HepG2 (cell line): Measurements from ENCODE around the gene TEDC2. TPM values are rescaled to one million over a fixed set of nuclear protein-coding genes. Genes with fewer than 3 reads are reported as not detected.

Experiments used
- ATF6 ChIP-seq: sonication (generic); formaldehyde crosslinking; conservative IDR thresholded peaks from 2 replicates; pipeline ENCODE4 v1.4.0; 2020; ENCODE audit warnings: missing genetic modification reagents
- CEBPB ChIP-seq: IDR thresholded peaks from 2 replicates; pipeline ENCODE4 v1.6.1; 2011; ENCODE audit warnings: low read depth, low read length, improper control_type of control experiment, borderline replicate concordance
- CHD2 ChIP-seq: IDR thresholded peaks from 2 replicates; pipeline ENCODE4 v1.6.1; 2011; ENCODE audit warnings: low read depth, low read length, improper control_type of control experiment
- ESRRA ChIP-seq: sonication (generic); formaldehyde crosslinking; IDR thresholded peaks from 2 replicates; pipeline ENCODE4 v1.5.1; 2020; ENCODE audit warnings: mild to moderate bottlenecking, low read depth, missing genetic modification reagents
- FOXC1 ChIP-seq: sonication (generic); formaldehyde crosslinking; IDR thresholded peaks from 2 replicates; pipeline ENCODE4 v1.8.0; 2022; ENCODE audit warnings: mild to moderate bottlenecking, missing genetic modification reagents, borderline replicate concordance
- FOXO1 ChIP-seq: sonication (generic); formaldehyde crosslinking; IDR thresholded peaks from 2 replicates; pipeline ENCODE4 v1.4.0; 2020; ENCODE audit warnings: missing genetic modification reagents
- GABPB1 ChIP-seq: IDR thresholded peaks from 2 replicates; pipeline ENCODE4 v1.6.1; 2016; ENCODE audit warnings: mild to moderate bottlenecking, missing genetic modification reagents, moderate library complexity, missing compliant biosample characterization
- HNRNPK ChIP-seq: fragments of 200-400 bp; formaldehyde crosslinking; IDR thresholded peaks from 2 replicates; pipeline ENCODE4 v1.6.1; 2018; ENCODE audit warnings: low read length, low read depth, moderate library complexity, mild to moderate bottlenecking; ENCODE audit not compliant: poor library complexity, severe bottlenecking
- KDM1A ChIP-seq: IDR thresholded peaks from 2 replicates; pipeline ENCODE4 v1.6.1; 2016; ENCODE audit warnings: missing compliant biosample characterization
- KLF13 ChIP-seq: sonication (generic); formaldehyde crosslinking; IDR thresholded peaks from 2 replicates; pipeline ENCODE4 v1.4.0; 2020; ENCODE audit warnings: mild to moderate bottlenecking, missing genetic modification reagents
- KLF16 ChIP-seq, 2 experiments: sonication (generic) in 1 of 2; formaldehyde crosslinking in 1 of 2; IDR thresholded peaks; 2 replicates each; pipeline versions ENCODE4 v1.6.1 to v1.8.0; 2016 to 2023; ENCODE audit warnings: missing genetic modification reagents in 2 of 2, missing compliant biosample characterization in 1 of 2
- PATZ1 ChIP-seq: sonication (generic); formaldehyde crosslinking; IDR thresholded peaks from 2 replicates; pipeline ENCODE4 v1.4.0; 2020; ENCODE audit warnings: missing genetic modification reagents
- PHB2 ChIP-seq: fragments of 450-650 bp; IDR thresholded peaks from 2 replicates; pipeline ENCODE4 v1.6.1; 2018; ENCODE audit not compliant: partially characterized antibody
- RNF219 ChIP-seq: sonication (generic); formaldehyde crosslinking; IDR thresholded peaks from 2 replicates; pipeline ENCODE4 v1.5.0; 2020; ENCODE audit warnings: mild to moderate bottlenecking, missing genetic modification reagents
- UBTF ChIP-seq: sonication (generic); formaldehyde crosslinking; IDR thresholded peaks from 2 replicates; pipeline ENCODE4 v1.4.0; 2020; ENCODE audit warnings: mild to moderate bottlenecking, missing genetic modification reagents
- ZIK1 ChIP-seq: sonication (generic); formaldehyde crosslinking; IDR thresholded peaks from 2 replicates; pipeline ENCODE4 v1.5.0; 2020; ENCODE audit warnings: mild to moderate bottlenecking, low read depth, missing genetic modification reagents, borderline replicate concordance
- ZNF501 ChIP-seq: sonication (generic); formaldehyde crosslinking; IDR thresholded peaks from 2 replicates; pipeline ENCODE4 v1.5.1; 2020; ENCODE audit warnings: mild to moderate bottlenecking, moderate library complexity, missing genetic modification reagents
- ZNF878 ChIP-seq: sonication (generic); formaldehyde crosslinking; IDR thresholded peaks from 2 replicates; pipeline ENCODE4 v1.8.1; 2023; ENCODE audit warnings: mild to moderate bottlenecking, missing genetic modification reagents, moderate library complexity
- polyA plus RNA-seq, 8 experiments: library from polyadenylated mRNA; depleted of rRNA in 3 of 8; stranded (reverse) in 7 of 8; unstranded in 1 of 8; fragments of >200 nt; fragmentation: Illumina TruSeq in 4 of 8; extraction: Trizol in 4 of 8; gene quantifications; 2 replicates each; pipeline versions ENCODE4 v1.2.1 to v1.2.3, GENCODE V29; 2011 to 2016; ENCODE audit warnings: low read depth in 4 of 8, missing spikeins in 1 of 8, mixed read lengths in 1 of 8; ENCODE audit not compliant: insufficient read depth in 1 of 8
- total RNA-seq, 5 experiments: library from RNA; depleted of rRNA; stranded (reverse); fragments of >200 nt; fragmentation: Illumina TruSeq; extraction: Trizol; gene quantifications; 2 replicates each; pipeline ENCODE4 v1.2.3, GENCODE V29; 2016; ENCODE audit warnings: low read depth in 1 of 5
- TF ChIP-seq, protein P1 (sequence below): IDR thresholded peaks from 2 replicates; pipeline ENCODE4 v1.6.1; 2018; ENCODE audit warnings: missing genetic modification reagents, mild to moderate bottlenecking, missing compliant biosample characterization

TEDC2 gene
- total and polyA plus RNA-seq, 2 of the 13 experiments (the other 11 are each of a cell fraction or from before 2014, with no cell fraction given), result 6.2 to 24.4 TPM

GRCh38 chr16:2484898-2485508, 25.1 kb downstream of the TEDC2 start (continued):
- TF ChIP-seq UBTF (CRISPR knock-in tag) (peak; percentile 62; the same call in 1 of the 2 replicates), ZNF878 (no peak), RNF219 (CRISPR knock-in tag) (no peak), KDM1A (CRISPR knock-in tag) (no peak), FOXO1 (CRISPR knock-in tag) (peak; percentile 77; the same call in 1 of the 2 replicates), CEBPB (peak; percentile 95), CHD2 (no peak), FOXC1 (peak; percentile 37; the same call in 1 of the 2 replicates), ESRRA (CRISPR knock-in tag) (peak; percentile 55; the same call in 1 of the 2 replicates), PATZ1 (CRISPR knock-in tag) (peak; percentile 84), PHB2 (no peak), ATF6 (0 out of 2 replicates have a peak, but pooled peaks have one; percentile 45), HNRNPK (no peak), ZNF501 (CRISPR knock-in tag) (peak; percentile 89), KLF13 (CRISPR knock-in tag) (no peak), GABPB1 (CRISPR knock-in tag) (peak; percentile 81), ZIK1 (peak; percentile 51; the same call in 1 of the 2 replicates), KLF16 (CRISPR knock-in tag; IDR thresholded peaks at IDR 0.05) (peak in 1 of 2 experiments; percentile 80; a peak in 1 of 4 replicates)
- TF ChIP-seq, protein P1, sequence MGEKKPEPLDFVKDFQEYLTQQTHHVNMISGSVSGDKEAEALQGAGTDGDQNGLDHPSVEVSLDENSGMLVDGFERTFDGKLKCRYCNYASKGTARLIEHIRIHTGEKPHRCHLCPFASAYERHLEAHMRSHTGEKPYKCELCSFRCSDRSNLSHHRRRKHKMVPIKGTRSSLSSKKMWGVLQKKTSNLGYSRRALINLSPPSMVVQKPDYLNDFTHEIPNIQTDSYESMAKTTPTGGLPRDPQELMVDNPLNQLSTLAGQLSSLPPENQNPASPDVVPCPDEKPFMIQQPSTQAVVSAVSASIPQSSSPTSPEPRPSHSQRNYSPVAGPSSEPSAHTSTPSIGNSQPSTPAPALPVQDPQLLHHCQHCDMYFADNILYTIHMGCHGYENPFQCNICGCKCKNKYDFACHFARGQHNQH (CRISPR knock-in tag), result peak; percentile 85
